HFFc6 (cell line): ENCODE results near the gene NXF3. TPM values are rescaled to one million over a fixed set of nuclear protein-coding genes. Genes with fewer than 3 reads are reported as not detected.
"Not testable (repeated sequence)": the region's sequence is repeated elsewhere in the genome, so short reads cannot be mapped to it uniquely, and the experiment has no call there.

Experiments used
- DNase-seq: peaks from one replicate; pipeline ENCODE4 v3.0.0-alpha.2; 2018
- H3K27ac Mint-ChIP-seq: 2 replicates; pipeline ENCODE4 v1.8.0; 2020; ENCODE audit warnings: mild to moderate bottlenecking, mixed read lengths
- H3K27me3 Mint-ChIP-seq: 2 replicates; pipeline ENCODE4 v1.8.0; 2021; ENCODE audit warnings: mild to moderate bottlenecking, moderate library complexity, mixed read lengths; ENCODE audit not compliant: insufficient read depth
- H3K36me3 Mint-ChIP-seq: 2 replicates; pipeline ENCODE4 v1.8.0; 2021; ENCODE audit warnings: low read depth, mixed read lengths
- H3K4me1 Mint-ChIP-seq: 2 replicates; pipeline ENCODE4 v1.8.0; 2020; ENCODE audit warnings: low read depth, mixed read lengths
- H3K4me3 Mint-ChIP-seq: 2 replicates; pipeline ENCODE4 v1.8.0; 2020; ENCODE audit warnings: mild to moderate bottlenecking, moderate library complexity, mixed read lengths
- H3K9me3 Mint-ChIP-seq: 2 replicates; pipeline ENCODE4 v1.8.0; 2020; ENCODE audit warnings: mild to moderate bottlenecking, mixed read lengths
- long read RNA-seq: library from polyadenylated mRNA; unstranded; transcript quantifications from one replicate; pipeline ENCODE4 v2.0.0, GENCODE V29; 2019
- total RNA-seq, 6 experiments: library from RNA; stranded (reverse); fragmentation: NEBNext Ultra II Directional; extraction: Animal tissue kit (Norgen Biotek cat#: 25700); gene quantifications; 2 replicates in 1 of 6; 3 replicates in 5 of 6; pipeline ENCODE4 v1.2.3, GENCODE V29; 2021
- TF ChIP-seq, protein P1 (sequence below): fragments of 200-600 bp; sonication (generic); IDR thresholded peaks from 2 replicates; pipeline ENCODE4 v1.5.0; 2021; ENCODE audit warnings: antibody characterized with exemption, mild to moderate bottlenecking

Gene NXF3, protein sequence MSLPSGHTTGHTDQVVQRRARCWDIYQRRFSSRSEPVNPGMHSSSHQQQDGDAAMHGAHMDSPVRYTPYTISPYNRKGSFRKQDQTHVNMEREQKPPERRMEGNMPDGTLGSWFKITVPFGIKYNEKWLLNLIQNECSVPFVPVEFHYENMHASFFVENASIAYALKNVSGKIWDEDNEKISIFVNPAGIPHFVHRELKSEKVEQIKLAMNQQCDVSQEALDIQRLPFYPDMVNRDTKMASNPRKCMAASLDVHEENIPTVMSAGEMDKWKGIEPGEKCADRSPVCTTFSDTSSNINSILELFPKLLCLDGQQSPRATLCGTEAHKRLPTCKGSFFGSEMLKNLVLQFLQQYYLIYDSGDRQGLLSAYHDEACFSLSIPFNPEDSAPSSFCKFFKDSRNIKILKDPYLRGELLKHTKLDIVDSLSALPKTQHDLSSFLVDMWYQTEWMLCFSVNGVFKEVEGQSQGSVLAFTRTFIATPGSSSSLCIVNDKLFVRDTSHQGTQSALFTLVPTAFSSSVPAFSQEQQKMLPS
- total RNA-seq: 1 to 10 TPM in 4 of 6 experiments, under 1 TPM in 2; 0.54 to 4.2 (median 1.1) TPM
- long read RNA-seq, transcript NXF3-201 (20 exons, 1,938 nt): major isoform, 7 of 7 reads
- long read RNA-seq, partial matches to known transcripts: 0 of 7 reads
- long read RNA-seq, other reads (novel, unspliced or antisense): 0 of 7 reads

DNA sequence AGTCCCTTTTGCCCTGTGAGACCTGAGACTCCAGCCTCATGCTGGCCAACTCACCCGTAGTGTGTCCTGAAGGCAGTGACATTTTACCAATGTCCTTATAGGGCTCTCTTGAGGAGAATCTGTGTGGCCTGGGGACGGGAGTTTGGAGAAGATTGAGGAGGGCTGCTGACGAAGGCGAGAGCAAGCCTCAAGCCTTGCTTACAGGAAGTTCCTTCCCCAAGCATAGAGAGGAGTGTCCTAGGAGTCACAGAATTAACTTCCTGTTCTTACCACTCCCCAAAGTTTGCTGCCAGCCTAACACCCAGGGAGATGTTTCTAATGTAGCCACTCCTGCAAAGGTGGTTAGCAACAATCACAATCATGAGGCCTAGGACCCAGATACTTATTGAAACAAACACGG lies at the start of gene NXF3:
Gene NXF3 (minus strand): TSS at position 202 of the 400 bp plus-strand sequence. CDS start 120 bp downstream, at position 82.
- TF ChIP-seq, protein P1, sequence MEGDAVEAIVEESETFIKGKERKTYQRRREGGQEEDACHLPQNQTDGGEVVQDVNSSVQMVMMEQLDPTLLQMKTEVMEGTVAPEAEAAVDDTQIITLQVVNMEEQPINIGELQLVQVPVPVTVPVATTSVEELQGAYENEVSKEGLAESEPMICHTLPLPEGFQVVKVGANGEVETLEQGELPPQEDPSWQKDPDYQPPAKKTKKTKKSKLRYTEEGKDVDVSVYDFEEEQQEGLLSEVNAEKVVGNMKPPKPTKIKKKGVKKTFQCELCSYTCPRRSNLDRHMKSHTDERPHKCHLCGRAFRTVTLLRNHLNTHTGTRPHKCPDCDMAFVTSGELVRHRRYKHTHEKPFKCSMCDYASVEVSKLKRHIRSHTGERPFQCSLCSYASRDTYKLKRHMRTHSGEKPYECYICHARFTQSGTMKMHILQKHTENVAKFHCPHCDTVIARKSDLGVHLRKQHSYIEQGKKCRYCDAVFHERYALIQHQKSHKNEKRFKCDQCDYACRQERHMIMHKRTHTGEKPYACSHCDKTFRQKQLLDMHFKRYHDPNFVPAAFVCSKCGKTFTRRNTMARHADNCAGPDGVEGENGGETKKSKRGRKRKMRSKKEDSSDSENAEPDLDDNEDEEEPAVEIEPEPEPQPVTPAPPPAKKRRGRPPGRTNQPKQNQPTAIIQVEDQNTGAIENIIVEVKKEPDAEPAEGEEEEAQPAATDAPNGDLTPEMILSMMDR: no peak
- Mint-ChIP-seq H3K9me3 (no peaks in the 10 kb centered on the region), H3K27me3 (peaks cover 2% of the 10 kb centered on the region; the same call in 1 of the 2 replicates), H3K36me3 (no peaks in the 10 kb centered on the region), H3K27ac (no peak within 1 kb of the TSS; the same call in 1 of the 2 replicates), H3K4me3 (no peak within 1 kb of the TSS), H3K4me1 (no peaks in the 10 kb centered on the region; the same call in 1 of the 2 replicates)
- no peak for DNase-seq

DNA sequence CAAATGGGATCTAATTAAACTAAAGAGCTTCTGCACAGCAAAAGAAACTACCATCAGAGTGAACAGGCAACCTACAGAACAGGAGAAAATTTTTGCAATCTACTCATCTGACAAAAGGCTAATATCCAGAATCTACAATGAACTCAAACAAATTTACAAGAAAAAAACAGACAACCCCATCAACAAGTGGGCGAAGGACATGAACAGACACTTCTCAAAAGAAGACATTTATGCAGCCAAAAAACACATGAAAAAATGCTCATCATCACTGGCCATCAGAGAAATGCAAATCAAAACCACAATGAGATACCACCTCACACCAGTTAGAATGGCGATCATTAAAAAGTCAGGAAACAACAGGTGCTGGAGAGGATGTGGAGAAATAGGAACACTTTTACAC lies 43.6 kb upstream of the NXF3 start:
- not testable (repeated sequence) for H3K4me1 Mint-ChIP-seq, H3K36me3 Mint-ChIP-seq, H3K27ac Mint-ChIP-seq, DNase-seq, H3K27me3 Mint-ChIP-seq, H3K4me3 Mint-ChIP-seq, H3K9me3 Mint-ChIP-seq

DNA sequence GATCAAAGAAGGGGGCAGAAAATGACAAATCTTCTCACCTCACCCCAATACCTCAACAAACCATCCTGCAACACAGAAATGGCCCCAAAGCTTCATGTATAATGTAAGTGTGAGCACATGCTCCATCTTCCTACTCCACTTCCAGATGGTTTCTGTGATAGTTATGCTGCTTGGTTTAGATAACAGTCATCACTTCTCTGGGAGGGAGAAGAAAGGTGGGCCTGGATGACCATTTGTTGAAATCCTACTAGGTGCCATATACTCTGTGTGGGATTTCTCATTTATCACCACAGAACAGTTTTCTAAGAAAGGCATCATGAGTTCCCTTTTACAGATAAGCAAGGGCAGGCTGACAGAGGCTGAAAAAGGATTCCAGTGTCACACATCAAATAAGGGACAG lies 31.3 kb upstream of the NXF3 start:
- Mint-ChIP-seq H3K4me1 (no peaks in the 10 kb centered on the region), H3K9me3 (no peaks in the 10 kb centered on the region), H3K36me3 (no peaks in the 10 kb centered on the region), H3K4me3 (no peak overlapping the region), H3K27ac (no peak overlapping the region), H3K27me3 (peaks cover 13% of the 10 kb centered on the region)
- no peak for DNase-seq
- TF ChIP-seq, protein P1: no peak

DNA sequence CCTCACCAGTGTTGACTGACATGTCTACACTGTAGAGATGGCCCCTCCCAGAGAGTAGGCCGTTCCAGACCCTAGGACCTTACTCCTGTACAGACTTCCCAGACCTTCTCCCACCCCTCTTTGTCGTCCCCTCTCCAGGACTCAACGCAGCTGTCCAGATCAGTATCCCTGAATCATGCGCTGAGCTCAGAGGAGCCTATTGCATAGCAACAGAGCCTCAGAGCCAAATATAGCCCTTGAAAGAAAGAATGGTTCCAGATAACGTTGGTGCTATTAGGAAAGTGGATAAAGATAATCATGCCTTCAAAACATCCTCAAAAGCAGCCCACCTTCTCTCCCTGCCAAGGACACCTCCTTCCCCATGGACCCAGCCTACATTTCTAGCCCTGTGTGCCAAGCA lies 27.8 kb upstream of the NXF3 start:
- TF ChIP-seq, protein P1: no peak
- no peaks in the 10 kb centered on the region for H3K36me3 Mint-ChIP-seq
- no peak overlapping the region for H3K27ac Mint-ChIP-seq
- DNase-seq: no peak
- no peak overlapping the region for H3K4me3 Mint-ChIP-seq
- no peaks in the 10 kb centered on the region for H3K9me3 Mint-ChIP-seq
- no peaks in the 10 kb centered on the region for H3K4me1 Mint-ChIP-seq
- H3K27me3 Mint-ChIP-seq: peaks cover 13% of the 10 kb centered on the region

DNA sequence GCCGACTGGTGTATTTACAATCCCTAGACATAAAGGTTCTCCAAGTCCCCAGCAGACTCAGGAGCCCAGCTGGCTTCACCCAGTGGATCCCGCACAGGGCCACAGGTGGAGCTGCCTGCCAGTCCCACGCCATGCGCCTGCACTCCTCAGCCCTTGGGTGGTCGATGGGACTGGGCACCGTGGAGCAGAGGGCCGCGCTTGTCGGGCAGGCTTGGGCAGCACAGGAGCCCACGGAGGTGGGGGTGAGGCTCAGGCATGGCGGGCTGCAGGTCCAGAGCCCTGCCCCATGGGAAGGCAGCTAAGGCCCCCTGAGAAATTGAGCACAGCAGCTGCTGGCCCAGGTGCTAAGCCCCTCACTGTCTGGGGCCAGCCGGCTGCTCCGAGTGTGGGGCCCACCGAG lies 24.0 kb upstream of the NXF3 start:
- not testable (repeated sequence) for DNase-seq, H3K27me3 Mint-ChIP-seq, H3K27ac Mint-ChIP-seq, H3K4me1 Mint-ChIP-seq, H3K4me3 Mint-ChIP-seq, H3K36me3 Mint-ChIP-seq, H3K9me3 Mint-ChIP-seq

DNA sequence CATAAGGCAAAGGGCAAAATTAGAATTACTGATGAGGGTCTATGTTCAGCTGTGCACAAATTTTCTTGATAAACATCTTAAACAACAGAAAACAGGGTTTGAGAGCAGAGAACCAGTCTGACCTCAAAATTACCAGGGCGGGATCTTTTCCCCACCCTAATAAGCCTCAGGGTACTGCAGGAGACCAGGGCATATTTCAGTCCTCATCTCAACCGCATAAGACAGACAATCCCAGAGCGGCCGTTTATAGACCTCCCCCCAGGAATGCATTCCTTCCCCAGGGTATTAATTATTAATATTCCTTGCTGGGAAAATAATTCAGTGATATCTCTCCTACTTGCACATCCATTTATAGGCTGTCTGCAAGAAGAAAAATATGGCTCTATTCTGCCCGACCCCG lies 16.6 kb upstream of the NXF3 start:
- H3K4me1 Mint-ChIP-seq, H3K4me3 Mint-ChIP-seq, DNase-seq, H3K36me3 Mint-ChIP-seq, H3K9me3 Mint-ChIP-seq, H3K27ac Mint-ChIP-seq, H3K27me3 Mint-ChIP-seq: not testable (repeated sequence)

DNA sequence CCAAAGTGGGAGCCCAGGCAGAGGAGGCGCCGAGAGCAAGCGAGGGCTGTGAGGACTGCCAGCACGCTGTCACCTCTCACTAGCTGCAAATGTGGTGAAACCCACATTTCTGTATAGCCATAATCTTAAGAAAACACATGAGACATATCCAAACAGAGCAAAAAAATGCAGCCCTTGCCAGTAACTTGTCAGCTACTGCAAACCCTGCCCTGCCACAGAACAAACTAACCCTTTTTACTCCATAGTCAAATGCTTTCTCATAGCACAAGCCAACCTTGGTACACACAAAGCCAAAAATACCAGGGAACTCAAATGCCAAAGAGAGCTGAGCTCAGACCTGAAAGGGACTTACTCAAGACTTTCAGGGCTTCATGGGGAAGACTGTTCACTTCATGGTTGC lies 14.9 kb upstream of the NXF3 start:
- TF ChIP-seq, protein P1: no peak
- H3K4me1 Mint-ChIP-seq: peaks cover 5% of the 10 kb centered on the region; the same call in 1 of the 2 replicates
- no peak overlapping the region for H3K27ac Mint-ChIP-seq
- no peaks in the 10 kb centered on the region; the same call in 1 of the 2 replicates for H3K27me3 Mint-ChIP-seq
- H3K4me3 Mint-ChIP-seq: no peak overlapping the region
- H3K36me3 Mint-ChIP-seq: 0 out of 2 replicates have a peak, but pooled peaks cover 5% of the 10 kb centered on the region
- H3K9me3 Mint-ChIP-seq: peaks cover 9% of the 10 kb centered on the region
- DNase-seq: no peak

DNA sequence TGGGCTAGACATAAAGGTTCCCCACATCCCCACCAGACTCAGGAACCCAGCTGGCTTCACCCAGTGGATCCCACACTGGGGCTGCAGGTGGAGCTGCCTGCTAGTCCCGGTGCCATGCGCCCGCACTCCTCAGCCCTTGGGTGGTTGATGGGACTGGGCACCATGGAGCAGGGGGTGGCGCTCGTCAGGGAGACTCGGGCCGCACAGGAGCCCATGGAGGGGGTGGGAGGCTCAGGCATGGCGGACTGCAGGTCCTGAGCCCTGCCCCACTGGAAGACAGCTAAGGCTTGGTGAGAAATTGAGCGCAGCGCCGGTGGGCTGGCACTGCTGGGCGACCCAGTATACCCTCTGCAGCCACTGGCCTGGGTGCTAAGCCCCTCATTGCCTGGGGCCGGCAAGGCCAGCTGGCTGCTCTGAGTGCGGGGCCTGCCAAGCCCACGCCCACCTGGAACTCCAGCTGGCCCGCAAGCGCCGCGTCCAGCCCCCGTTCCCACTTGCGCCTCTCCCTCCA lies 14.3 kb upstream of the NXF3 start:
- not testable (repeated sequence) for H3K4me3 Mint-ChIP-seq, H3K36me3 Mint-ChIP-seq, DNase-seq, H3K4me1 Mint-ChIP-seq, H3K27me3 Mint-ChIP-seq, H3K27ac Mint-ChIP-seq, H3K9me3 Mint-ChIP-seq

DNA sequence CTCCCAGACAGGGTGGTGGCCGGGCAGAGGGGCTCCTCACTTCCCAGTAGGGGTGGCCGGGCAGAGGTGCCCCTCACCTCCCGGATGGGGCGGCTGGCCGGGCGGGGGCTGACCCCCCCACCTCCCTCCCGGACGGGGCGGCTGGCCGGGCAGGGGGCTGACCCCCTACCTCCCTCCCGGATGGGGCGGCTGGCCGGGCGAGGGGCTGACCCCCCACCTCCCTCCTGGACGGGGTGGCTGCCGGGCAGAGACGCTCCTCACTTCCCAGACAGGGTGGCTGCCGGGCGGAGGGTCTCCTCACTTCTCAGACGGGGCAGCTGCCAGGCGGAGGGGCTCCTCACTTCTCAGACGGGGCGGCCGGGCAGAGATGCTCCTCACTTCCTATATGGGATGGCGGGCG lies 11.4 kb upstream of the NXF3 start:
- not testable (repeated sequence) for H3K9me3 Mint-ChIP-seq, H3K4me1 Mint-ChIP-seq, H3K36me3 Mint-ChIP-seq, H3K4me3 Mint-ChIP-seq, H3K27ac Mint-ChIP-seq, H3K27me3 Mint-ChIP-seq, DNase-seq
